ENCODE measurements around the gene MLH1.
"Not testable (repeated sequence)": the region's sequence is repeated elsewhere in the genome, so short reads cannot be mapped to it uniquely, and the experiment has no call there.

The MLH1 gene

GRCh38 chr3:36993326-36994283 lies at the start of gene MLH1:
TSS of gene MLH1 (plus strand) at chr3:36993518. CDS start at chr3:36993548, 30 bp downstream.
- no peak for DNase-seq

- no peak for DNase-seq
These were observed 49.7 kb upstream of the MLH1 start for GRCh38 chr3:36943601-36944000.

GRCh38 chr3:36944012-36944640 lies 49.2 kb upstream of the MLH1 start:
- DNase-seq, result peak; percentile 22 to 54

GRCh38 chr3:36944641-36945270 lies 48.6 kb upstream of the MLH1 start, which contains the start of gene TRANK1:
TSS of gene TRANK1 (minus strand) at chr3:36945054. CDS start at chr3:36944809, 245 bp downstream.
- peak; percentile 54 to 91 for DNase-seq

- DNase-seq, result no peak
These were observed 47.9 kb upstream of the MLH1 start for GRCh38 chr3:36945333-36945980.

GRCh38 chr3:36947814-36948213 lies 45.5 kb upstream of the MLH1 start:
- DNase-seq, result not testable (repeated sequence)

- DNase-seq, result no peak
These were observed 38.7 kb upstream of the MLH1 start for GRCh38 chr3:36954452-36955134.

- no peak for DNase-seq
These were observed 37.2 kb upstream of the MLH1 start for GRCh38 chr3:36956155-36956554.

GRCh38 chr3:36957063-36957462 lies 36.3 kb upstream of the MLH1 start:
- no peak for DNase-seq

GRCh38 chr3:36957862-36958686 lies 35.2 kb upstream of the MLH1 start:
- DNase-seq, result peak in 1 of 2 donors; percentile 7

GRCh38 chr3:36959821-36960220 lies 33.5 kb upstream of the MLH1 start:
- DNase-seq, result no peak

- no peak for DNase-seq
These were observed 32.8 kb upstream of the MLH1 start for GRCh38 chr3:36960502-36960901.

- DNase-seq, result not testable (repeated sequence)
These were observed 30.3 kb upstream of the MLH1 start for GRCh38 chr3:36963008-36963407.

GRCh38 chr3:36964331-36964730 lies 29.0 kb upstream of the MLH1 start:
- DNase-seq, result no peak

- DNase-seq, result peak in 1 of 2 donors; percentile 45
These were observed 28.5 kb upstream of the MLH1 start for GRCh38 chr3:36964817-36965216.

- no peak for DNase-seq
These were observed 27.9 kb upstream of the MLH1 start for GRCh38 chr3:36965440-36965839.

GRCh38 chr3:36969085-36969484 lies 24.2 kb upstream of the MLH1 start:
- no peak for DNase-seq

- DNase-seq, result peak; percentile 10 to 92
These were observed 23.5 kb upstream of the MLH1 start for GRCh38 chr3:36969540-36970432.

- DNase-seq, result no peak
These were observed 21.2 kb upstream of the MLH1 start for GRCh38 chr3:36972163-36972562.

GRCh38 chr3:36973139-36973538 lies 20.2 kb upstream of the MLH1 start:
- no peak for DNase-seq

All from bone marrow (tissue), 2 donors.